Stimulated activated CD8-positive, alpha-beta memory T cell treated with anti-CD3 and anti-CD28 coated beads, Interleukin-7, amount 100 ng/mL, for 48 hours (primary cell): ENCODE data around the gene ZNF324B.
"Not testable (repeated sequence)": the region's sequence is repeated elsewhere in the genome, so short reads cannot be mapped to it uniquely, and the experiment has no call there.

ENCODE experiments used
- DNase-seq, 2 donors: peaks; one replicate each; pipeline ENCODE4 v3.0.0-alpha.2; 2020; ENCODE audit warnings: low read depth in 1 of 2; ENCODE audit errors: extremely low read depth in 1 of 2

ZNF324B gene

GRCh38 chr19:58451358-58452101 is at the start of gene ZNF324B:
Gene ZNF324B, plus strand, starts transcription at chr19:58451622. Its CDS starts 2,080 bp downstream, at chr19:58453702.
- peak; percentile 88 to 95 for DNase-seq

GRCh38 chr19:58401840-58402421 is 49.5 kb upstream of the ZNF324B start:
- DNase-seq: no peak

- not testable (repeated sequence) for DNase-seq
These were observed 47.4 kb upstream of the ZNF324B start for GRCh38 chr19:58403920-58404478.

- DNase-seq: no peak
These were observed 44.4 kb upstream of the ZNF324B start for GRCh38 chr19:58406818-58407657.

- DNase-seq: no peak
These were observed 43.7 kb upstream of the ZNF324B start for GRCh38 chr19:58407658-58408151.

GRCh38 chr19:58408152-58409009 is 43.0 kb upstream of the ZNF324B start, which contains the start of gene ZNF584:
Gene ZNF584, plus strand, starts transcription at chr19:58408649. Its CDS starts 499 bp downstream, at chr19:58409148.
- peak; percentile 93 to 95 for DNase-seq

GRCh38 chr19:58409010-58409790 is 42.2 kb upstream of the ZNF324B start:
- DNase-seq: no peak

- no peak for DNase-seq
These were observed 34.8 kb upstream of the ZNF324B start for GRCh38 chr19:58416604-58417003.

GRCh38 chr19:58417071-58417470 is 34.4 kb upstream of the ZNF324B start:
- DNase-seq: no peak

- no peak for DNase-seq
These were observed 22.8 kb upstream of the ZNF324B start for GRCh38 chr19:58428617-58429016.

GRCh38 chr19:58429745-58430144 is 21.7 kb upstream of the ZNF324B start:
- DNase-seq: no peak

- DNase-seq: no peak
These were observed 17.2 kb upstream of the ZNF324B start for GRCh38 chr19:58434217-58434616.

GRCh38 chr19:58439576-58440554 is 11.6 kb upstream of the ZNF324B start, which contains the start of gene ZNF132:
Gene ZNF132, minus strand, starts transcription at chr19:58440153. Its CDS starts 332 bp downstream, at chr19:58439821.
- DNase-seq: peak; percentile 85 to 95

GRCh38 chr19:58440556-58440955 is 10.9 kb upstream of the ZNF324B start:
- no peak for DNase-seq

- DNase-seq: not testable (repeated sequence)
These were observed 8.4 kb upstream of the ZNF324B start for GRCh38 chr19:58442986-58443385.

- not testable (repeated sequence) for DNase-seq
These were observed 2.6 kb upstream of the ZNF324B start for GRCh38 chr19:58448860-58449259.

- not testable (repeated sequence) for DNase-seq
These were observed 1.4 kb upstream of the ZNF324B start for GRCh38 chr19:58449980-58450379.

GRCh38 chr19:58450856-58451357 is 515 bp upstream of the ZNF324B start:
- no peak for DNase-seq
